GM23338 (cell line): ENCODE measurements around the gene F2RL2. TPM values are rescaled to one million over a fixed set of nuclear protein-coding genes. Genes with fewer than 3 reads are reported as not detected.

Experiments used
- ATAC-seq: fragments of 200-7000 bp; cut with Tn5 transposase; 3 replicates; pipeline ENCODE4 v1.9.1; 2020
- DNase-seq: peaks from one replicate; pipeline ENCODE4 v3.0.0-alpha.2; 2015; ENCODE audit warnings: low spot score
- H2AFZ ChIP-seq: fragments of 200-600 bp; sonication (generic); 2 replicates; pipeline ENCODE4 v1.8.0; 2016; ENCODE audit warnings: antibody characterized with exemption, mild to moderate bottlenecking, moderate library complexity
- H3F3A ChIP-seq: fragments of 200-600 bp; sonication (generic); replicated peaks from 2 replicates; pipeline ENCODE4 v1.8.0; 2017; ENCODE audit warnings: antibody characterized with exemption, mixed run types, low read depth
- H3K27ac ChIP-seq: fragments of 200-600 bp; sonication (generic); 2 replicates; pipeline ENCODE4 v1.6.1; 2016; ENCODE audit warnings: low read depth
- H3K27me3 ChIP-seq: fragments of 200-600 bp; sonication (generic); 2 replicates; pipeline ENCODE4 v1.8.0; 2016; ENCODE audit warnings: mild to moderate bottlenecking, mixed run types, moderate library complexity; ENCODE audit not compliant: insufficient read depth
- H3K36me3 ChIP-seq: fragments of 200-600 bp; sonication (generic); 2 replicates; pipeline ENCODE4 v1.8.0; 2016; ENCODE audit warnings: mild to moderate bottlenecking; ENCODE audit not compliant: insufficient read depth
- H3K4me1 ChIP-seq: fragments of 200-600 bp; sonication (generic); 2 replicates; pipeline ENCODE4 v1.8.0; 2016; ENCODE audit warnings: mild to moderate bottlenecking, moderate library complexity; ENCODE audit not compliant: insufficient read depth
- H3K4me2 ChIP-seq: fragments of 200-600 bp; sonication (generic); 2 replicates; pipeline ENCODE4 v1.7.1; 2017; ENCODE audit warnings: mixed run types
- H3K4me3 ChIP-seq: fragments of 200-600 bp; sonication (generic); 2 replicates; pipeline ENCODE4 v1.6.1; 2016; ENCODE audit warnings: mixed run types
- H3K79me2 ChIP-seq: fragments of 200-600 bp; sonication (generic); replicated peaks from 2 replicates; pipeline ENCODE4 v1.8.0; 2017; ENCODE audit warnings: mild to moderate bottlenecking; ENCODE audit not compliant: insufficient read depth
- H3K9me2 ChIP-seq: fragments of 200-600 bp; sonication (generic); 2 replicates; pipeline ENCODE4 v1.8.0; 2017; ENCODE audit not compliant: insufficient read depth
- H4K20me1 ChIP-seq: fragments of 200-600 bp; sonication (generic); replicated peaks from 2 replicates; pipeline ENCODE4 v1.8.0; 2017; ENCODE audit warnings: mild to moderate bottlenecking; ENCODE audit not compliant: insufficient read depth
- H3K27ac Mint-ChIP-seq: 2 replicates; pipeline ENCODE4 v1.8.0; 2020; ENCODE audit warnings: inconsistent platforms, mild to moderate bottlenecking, moderate library complexity, mixed read lengths
- H3K27me3 Mint-ChIP-seq: 3 replicates; pipeline ENCODE4 v1.8.0; 2022; ENCODE audit warnings: low read depth, mild to moderate bottlenecking, moderate library complexity, mixed read lengths, inconsistent platforms; ENCODE audit not compliant: insufficient read depth, poor library complexity
- H3K36me3 Mint-ChIP-seq: 3 replicates; pipeline ENCODE4 v1.8.0; 2021; ENCODE audit warnings: low read depth, mild to moderate bottlenecking, inconsistent platforms, moderate library complexity, mixed read lengths
- H3K4me1 Mint-ChIP-seq: 3 replicates; pipeline ENCODE4 v1.8.0; 2020; ENCODE audit warnings: mild to moderate bottlenecking, inconsistent platforms, mixed read lengths
- H3K4me3 Mint-ChIP-seq: 3 replicates; pipeline ENCODE4 v1.8.0; 2021; ENCODE audit warnings: moderate library complexity, mild to moderate bottlenecking, inconsistent platforms, mixed read lengths
- H3K9me3 Mint-ChIP-seq: 3 replicates; pipeline ENCODE4 v1.8.0; 2020; ENCODE audit warnings: moderate library complexity, mild to moderate bottlenecking, inconsistent platforms, mixed read lengths
- CREB1 ChIP-seq: fragments of 250-450 bp; sonication (Bioruptor Pico); IDR thresholded peaks from 2 replicates; pipeline ENCODE4 v1.5.0; 2020; ENCODE audit warnings: low read depth, mild to moderate bottlenecking, moderate library complexity
- ETS1 ChIP-seq: IDR thresholded peaks from 2 replicates; pipeline ENCODE4 v1.6.1; 2016; ENCODE audit warnings: antibody characterized with exemption
- EZH2 ChIP-seq: fragments of 200-600 bp; sonication (generic); IDR thresholded peaks from one replicate; pipeline ENCODE4 v1.8.0; 2017; ENCODE audit warnings: antibody characterized with exemption, mild to moderate bottlenecking, low read depth; ENCODE audit not compliant: unreplicated experiment
- NANOG ChIP-seq: IDR thresholded peaks from 2 replicates; pipeline ENCODE4 v1.6.1; 2016; ENCODE audit warnings: antibody characterized with exemption, borderline replicate concordance
- POLR2AphosphoS5 ChIP-seq: IDR thresholded peaks from 2 replicates; pipeline ENCODE4 v1.6.1; 2016; ENCODE audit warnings: antibody characterized with exemption, low read depth
- REST ChIP-seq: IDR thresholded peaks from one replicate; pipeline ENCODE4 v1.6.1; 2018; ENCODE audit warnings: antibody characterized with exemption; ENCODE audit not compliant: unreplicated experiment
- polyA plus RNA-seq: library from polyadenylated mRNA; unstranded; fragments of >200 nt; fragmentation: Nextera tagmentation; extraction: Ambion mirVana; gene quantifications from 2 replicates; pipeline ENCODE4 v1.2.1, GENCODE V29; 2016
- total RNA-seq: library from RNA; depleted of rRNA; stranded (reverse); fragments of >200 nt; shearing (Covaris generic); gene quantifications from 2 replicates; pipeline ENCODE4 v1.2.3, GENCODE V29; 2014
- TF ChIP-seq, protein P1 (sequence below): fragments of 250-450 bp; sonication (Bioruptor Pico); IDR thresholded peaks from 2 replicates; pipeline ENCODE4 v1.5.0; 2020; ENCODE audit warnings: mild to moderate bottlenecking, moderate library complexity

Gene F2RL2
- total and polyA plus RNA-seq, 2 experiments from 2014 or later: 0.42 to 0.70 TPM

DNA sequence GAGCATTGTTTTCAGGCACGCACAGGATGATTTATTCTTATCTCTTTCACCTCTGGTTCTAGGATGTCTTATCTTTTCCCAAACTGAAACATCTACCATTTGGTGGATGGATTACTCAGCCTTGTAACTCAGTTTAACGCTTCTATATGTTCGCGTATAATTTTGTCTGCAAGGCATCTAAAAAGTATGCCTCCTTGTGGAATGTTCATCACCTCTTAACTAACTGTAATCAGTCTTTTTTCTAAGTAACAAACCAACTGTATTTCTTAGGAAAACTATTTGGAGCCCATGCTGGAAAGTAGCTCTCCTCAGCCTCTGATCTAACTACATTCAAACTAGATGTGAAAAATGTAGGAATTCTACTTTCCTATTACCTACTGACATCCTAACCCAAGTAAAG is 11.5 kb upstream of the F2RL2 start:
- Histone ChIP-seq H3K27me3 (no peaks in the 10 kb centered on the region), H3K4me1 (peaks cover 8% of the 10 kb centered on the region; the same call in 1 of the 2 replicates), H3F3A (no peaks in the 10 kb centered on the region), H3K4me2 (no peak overlapping the region), H4K20me1 (no peaks in the 10 kb centered on the region), H2AFZ (no peak overlapping the region), H3K79me2 (no peaks in the 10 kb centered on the region), H3K27ac (no peak overlapping the region), H3K4me3 (no peak overlapping the region), H3K36me3 (no peaks in the 10 kb centered on the region), H3K9me2 (no peaks in the 10 kb centered on the region)
- H3K9me3 Mint-ChIP-seq: no peaks in the 10 kb centered on the region
- peaks cover 22% of the 10 kb centered on the region for H3K4me1 Mint-ChIP-seq
- no peak for ATAC-seq
- no peaks in the 10 kb centered on the region for H3K36me3 Mint-ChIP-seq
- no peak overlapping the region for H3K27ac Mint-ChIP-seq
- TF ChIP-seq, protein P1, sequence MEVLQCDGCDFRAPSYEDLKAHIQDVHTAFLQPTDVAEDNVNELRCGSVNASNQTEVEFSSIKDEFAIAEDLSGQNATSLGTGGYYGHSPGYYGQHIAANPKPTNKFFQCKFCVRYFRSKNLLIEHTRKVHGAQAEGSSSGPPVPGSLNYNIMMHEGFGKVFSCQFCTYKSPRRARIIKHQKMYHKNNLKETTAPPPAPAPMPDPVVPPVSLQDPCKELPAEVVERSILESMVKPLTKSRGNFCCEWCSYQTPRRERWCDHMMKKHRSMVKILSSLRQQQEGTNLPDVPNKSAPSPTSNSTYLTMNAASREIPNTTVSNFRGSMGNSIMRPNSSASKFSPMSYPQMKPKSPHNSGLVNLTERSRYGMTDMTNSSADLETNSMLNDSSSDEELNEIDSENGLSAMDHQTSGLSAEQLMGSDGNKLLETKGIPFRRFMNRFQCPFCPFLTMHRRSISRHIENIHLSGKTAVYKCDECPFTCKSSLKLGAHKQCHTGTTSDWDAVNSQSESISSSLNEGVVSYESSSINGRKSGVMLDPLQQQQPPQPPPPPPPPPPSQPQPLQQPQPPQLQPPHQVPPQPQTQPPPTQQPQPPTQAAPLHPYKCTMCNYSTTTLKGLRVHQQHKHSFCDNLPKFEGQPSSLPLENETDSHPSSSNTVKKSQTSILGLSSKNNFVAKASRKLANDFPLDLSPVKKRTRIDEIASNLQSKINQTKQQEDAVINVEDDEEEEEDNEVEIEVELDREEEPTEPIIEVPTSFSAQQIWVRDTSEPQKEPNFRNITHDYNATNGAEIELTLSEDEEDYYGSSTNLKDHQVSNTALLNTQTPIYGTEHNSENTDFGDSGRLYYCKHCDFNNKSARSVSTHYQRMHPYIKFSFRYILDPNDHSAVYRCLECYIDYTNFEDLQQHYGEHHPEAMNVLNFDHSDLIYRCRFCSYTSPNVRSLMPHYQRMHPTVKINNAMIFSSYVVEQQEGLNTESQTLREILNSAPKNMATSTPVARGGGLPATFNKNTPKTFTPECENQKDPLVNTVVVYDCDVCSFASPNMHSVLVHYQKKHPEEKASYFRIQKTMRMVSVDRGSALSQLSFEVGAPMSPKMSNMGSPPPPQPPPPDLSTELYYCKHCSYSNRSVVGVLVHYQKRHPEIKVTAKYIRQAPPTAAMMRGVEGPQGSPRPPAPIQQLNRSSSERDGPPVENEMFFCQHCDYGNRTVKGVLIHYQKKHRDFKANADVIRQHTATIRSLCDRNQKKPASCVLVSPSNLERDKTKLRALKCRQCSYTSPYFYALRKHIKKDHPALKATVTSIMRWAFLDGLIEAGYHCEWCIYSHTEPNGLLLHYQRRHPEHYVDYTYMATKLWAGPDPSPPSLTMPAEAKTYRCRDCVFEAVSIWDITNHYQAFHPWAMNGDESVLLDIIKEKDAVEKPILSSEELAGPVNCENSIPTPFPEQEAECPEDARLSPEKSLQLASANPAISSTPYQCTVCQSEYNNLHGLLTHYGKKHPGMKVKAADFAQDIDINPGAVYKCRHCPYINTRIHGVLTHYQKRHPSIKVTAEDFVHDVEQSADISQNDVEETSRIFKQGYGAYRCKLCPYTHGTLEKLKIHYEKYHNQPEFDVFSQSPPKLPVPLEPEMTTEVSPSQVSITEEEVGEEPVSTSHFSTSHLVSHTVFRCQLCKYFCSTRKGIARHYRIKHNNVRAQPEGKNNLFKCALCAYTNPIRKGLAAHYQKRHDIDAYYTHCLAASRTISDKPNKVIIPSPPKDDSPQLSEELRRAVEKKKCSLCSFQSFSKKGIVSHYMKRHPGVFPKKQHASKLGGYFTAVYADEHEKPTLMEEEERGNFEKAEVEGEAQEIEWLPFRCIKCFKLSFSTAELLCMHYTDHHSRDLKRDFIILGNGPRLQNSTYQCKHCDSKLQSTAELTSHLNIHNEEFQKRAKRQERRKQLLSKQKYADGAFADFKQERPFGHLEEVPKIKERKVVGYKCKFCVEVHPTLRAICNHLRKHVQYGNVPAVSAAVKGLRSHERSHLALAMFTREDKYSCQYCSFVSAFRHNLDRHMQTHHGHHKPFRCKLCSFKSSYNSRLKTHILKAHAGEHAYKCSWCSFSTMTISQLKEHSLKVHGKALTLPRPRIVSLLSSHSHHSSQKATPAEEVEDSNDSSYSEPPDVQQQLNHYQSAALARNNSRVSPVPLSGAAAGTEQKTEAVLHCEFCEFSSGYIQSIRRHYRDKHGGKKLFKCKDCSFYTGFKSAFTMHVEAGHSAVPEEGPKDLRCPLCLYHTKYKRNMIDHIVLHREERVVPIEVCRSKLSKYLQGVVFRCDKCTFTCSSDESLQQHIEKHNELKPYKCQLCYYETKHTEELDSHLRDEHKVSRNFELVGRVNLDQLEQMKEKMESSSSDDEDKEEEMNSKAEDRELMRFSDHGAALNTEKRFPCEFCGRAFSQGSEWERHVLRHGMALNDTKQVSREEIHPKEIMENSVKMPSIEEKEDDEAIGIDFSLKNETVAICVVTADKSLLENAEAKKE (CRISPR knock-in tag): no peak
- TF ChIP-seq CREB1 (no peak), NANOG (no peak)
- no peaks in the 10 kb centered on the region for H3K27me3 Mint-ChIP-seq
- DNase-seq: no peak
- H3K4me3 Mint-ChIP-seq: no peak overlapping the region

DNA sequence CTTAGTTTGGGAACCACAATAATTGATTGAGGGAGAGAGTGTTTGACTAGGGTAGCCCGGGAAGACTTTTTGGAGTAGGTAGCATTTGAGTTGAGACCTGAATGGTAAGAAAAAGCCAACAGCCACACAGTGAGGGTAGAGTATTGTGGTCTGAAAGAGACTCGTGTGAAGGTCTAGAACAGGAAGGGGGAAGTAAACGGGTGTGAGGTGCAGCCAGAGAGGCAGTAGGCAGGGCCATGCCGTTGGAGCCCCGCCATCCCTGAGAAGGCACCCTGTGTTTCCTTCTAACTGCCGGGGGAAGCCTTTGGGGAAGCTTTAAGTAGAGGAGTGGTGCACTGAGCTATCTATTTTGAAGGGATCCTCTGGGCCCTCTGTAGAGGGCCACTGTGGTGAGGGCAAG is 3.5 kb upstream of the F2RL2 start:
- Histone ChIP-seq H3K27me3 (no peaks in the 10 kb centered on the region), H3K4me2 (no peak overlapping the region), H3K9me2 (no peaks in the 10 kb centered on the region), H3K27ac (no peak overlapping the region), H3K4me3 (no peak overlapping the region), H3K4me1 (peaks cover 13% of the 10 kb centered on the region; the same call in 1 of the 2 replicates), H2AFZ (no peak overlapping the region), H4K20me1 (no peaks in the 10 kb centered on the region), H3K36me3 (no peaks in the 10 kb centered on the region), H3K79me2 (no peaks in the 10 kb centered on the region), H3F3A (no peaks in the 10 kb centered on the region)
- no peaks in the 10 kb centered on the region for H3K27me3 Mint-ChIP-seq
- no peak overlapping the region for H3K4me3 Mint-ChIP-seq
- H3K36me3 Mint-ChIP-seq: peaks cover 3% of the 10 kb centered on the region; the same call in 1 of the 3 replicates
- H3K9me3 Mint-ChIP-seq: no peaks in the 10 kb centered on the region
- ATAC-seq: no peak
- peaks cover 39% of the 10 kb centered on the region for H3K4me1 Mint-ChIP-seq
- peak overlapping the region; percentile 31; the same call in 1 of the 2 replicates for H3K27ac Mint-ChIP-seq
- no peak for DNase-seq
- TF ChIP-seq CREB1 (no peak), EZH2 (no peak), ETS1 (no peak), REST (no peak), NANOG (no peak), POLR2AphosphoS5 (no peak)
